ENCODE measurements around the gene ZCCHC2. TPM values are rescaled to one million over a fixed set of nuclear protein-coding genes. Genes with fewer than 3 reads are reported as not detected.

Gene ZCCHC2
- total RNA-seq, result 10 to 100 TPM; 13.6 to 53.3 (median 19.2) TPM
- polyA plus RNA-seq, result 10 to 100 TPM in 1 of 3 donors, 1 to 10 TPM in 2; 4.7 to 12.5 (median 6.8) TPM
- long read RNA-seq, donor 1, result 0 reads
- long read RNA-seq, donor 2, partial matches to known transcripts, result 0 of 1 reads
- long read RNA-seq, donor 2, other reads (novel, unspliced or antisense), result 0 of 1 reads
- long read RNA-seq, donor 3, partial matches to known transcripts, result 0 of 2 reads
- long read RNA-seq, donor 3, other reads (novel, unspliced or antisense), result 0 of 2 reads
- long read RNA-seq, donor 4, partial matches to known transcripts, result 2 of 2 reads
- long read RNA-seq, donor 4, other reads (novel, unspliced or antisense), result 0 of 2 reads
- long read RNA-seq, donor 5, partial matches to known transcripts, result 0 of 4 reads
- long read RNA-seq, donor 5, other reads (novel, unspliced or antisense), result 3 of 4 reads
- long read RNA-seq, donor 6, partial matches to known transcripts, result 0 of 4 reads
- long read RNA-seq, donor 6, other reads (novel, unspliced or antisense), result 3 of 4 reads
- long read RNA-seq, donor 7, result 0 reads
- long read RNA-seq, donor 8, partial matches to known transcripts, result 0 of 1 reads
- long read RNA-seq, donor 8, other reads (novel, unspliced or antisense), result 0 of 1 reads
- long read RNA-seq, donor 9, partial matches to known transcripts, result 0 of 1 reads
- long read RNA-seq, donor 9, other reads (novel, unspliced or antisense), result 0 of 1 reads
- long read RNA-seq, donor 10, result 0 reads

- DNase-seq, result peak; percentile 97 to 99 (median 98)
- WGBS, 4 donors, result 0 to 1% (median 0%) methylated on average over 3 to 87 of the region's 87 CpGs
- no peaks in the 10 kb centered on the region for H3K36me3 ChIP-seq (replicated peaks in 1 of 2)
- no peaks in the 10 kb centered on the region for H3K9me3 ChIP-seq (replicated peaks in 1 of 3)
- H3K4me1 ChIP-seq (replicated peaks in 1 of 2), result peaks cover 8 to 27% of the 10 kb centered on the region in 2 donors
- H3K27ac ChIP-seq, result peak within 1 kb of the TSS; percentile 95 to 100 (median 95)
- H3K4me3 ChIP-seq, result peak within 1 kb of the TSS; percentile 74 to 97 (median 78)
- H3K27me3 ChIP-seq, result no peaks in the 10 kb centered on the region
- intact Hi-C loops (cut with DNase I), result loop anchor here in 1 of 2 donors (5.0 kb wide), 1 partner anchor 95 kb away; no protein-coding TSS in a partner anchor
- TF ChIP-seq CTCF (IDR thresholded peaks at IDR 0.05) (no peak), POLR2A (IDR thresholded peaks at IDR 0.05) (peak; percentile 49 to 89)
Observed at GRCh38 chr18:62522504-62523254, at the start of gene ZCCHC2. ZCCHC2 (plus strand) TSS chr18:62523025; CDS start chr18:62523425, 400 bp downstream.

- no peak for DNase-seq
- H3K4me3 ChIP-seq, result no peak overlapping the region
- 60 to 88% (median 75%) methylated on average over 1 of the region's 1 CpG for WGBS, 4 donors
- no peaks in the 10 kb centered on the region for H3K4me1 ChIP-seq (replicated peaks in 1 of 2)
- no peak for TF ChIP-seq POLR2A (IDR thresholded peaks at IDR 0.05)
- no peak for TF ChIP-seq CTCF (IDR thresholded peaks at IDR 0.05)
- peaks cover 0 to 11% (median 0%) of the 10 kb centered on the region in 3 donors for H3K9me3 ChIP-seq (replicated peaks in 1 of 3)
- intact Hi-C loops (cut with DNase I), result loop anchor here in 1 of 2 donors (10.0 kb wide), 1 partner anchor 65 kb away; no protein-coding TSS in a partner anchor
- H3K27me3 ChIP-seq, result no peaks in the 10 kb centered on the region
- H3K36me3 ChIP-seq (replicated peaks in 1 of 2), result no peaks in the 10 kb centered on the region
- H3K27ac ChIP-seq, result no peak overlapping the region
Observed at GRCh38 chr18:62479574-62479973, 43.3 kb upstream of the ZCCHC2 start.

- H3K9me3 ChIP-seq (replicated peaks in 1 of 3), result peaks cover 0 to 11% (median 0%) of the 10 kb centered on the region in 3 donors
- TF ChIP-seq CTCF (IDR thresholded peaks at IDR 0.05) (no peak), POLR2A (IDR thresholded peaks at IDR 0.05) (no peak)
- H3K36me3 ChIP-seq (replicated peaks in 1 of 2), result no peaks in the 10 kb centered on the region
- H3K4me3 ChIP-seq, result no peak overlapping the region
- intact Hi-C loops (cut with DNase I), result no loop called here
- H3K27ac ChIP-seq, result no peak overlapping the region
- no peaks in the 10 kb centered on the region for H3K4me1 ChIP-seq (replicated peaks in 1 of 2)
- DNase-seq, result no peak
- no peaks in the 10 kb centered on the region for H3K27me3 ChIP-seq
Observed at GRCh38 chr18:62480927-62481326, 41.9 kb upstream of the ZCCHC2 start.

GRCh38 chr18:62484941-62485340 lies 37.9 kb upstream of the ZCCHC2 start:
- intact Hi-C loops (cut with DNase I), result no loop called here
- Histone ChIP-seq H3K36me3 (replicated peaks in 1 of 2) (no peaks in the 10 kb centered on the region), H3K27ac (no peak overlapping the region), H3K4me3 (no peak overlapping the region), H3K9me3 (replicated peaks in 1 of 3) (peaks cover 0 to 11% (median 0%) of the 10 kb centered on the region in 3 donors), H3K4me1 (replicated peaks in 1 of 2) (no peaks in the 10 kb centered on the region), H3K27me3 (no peaks in the 10 kb centered on the region)
- TF ChIP-seq CTCF (IDR thresholded peaks at IDR 0.05) (no peak), POLR2A (IDR thresholded peaks at IDR 0.05) (no peak)
- 70 to 81% (median 74%) methylated on average over 8 of the region's 8 CpGs for WGBS, 4 donors
- no peak for DNase-seq
